Stimulated activated naive CD8-positive, alpha-beta T cell treated with anti-CD3 and anti-CD28 coated beads, Interleukin-15, Interleukin-2, amounts not matched to agents 100 ng/mL and 50 ng/mL, for 24 hours (primary cell): ENCODE measurements around the gene KRTAP10-11.
"Not testable (repeated sequence)": the region's sequence is repeated elsewhere in the genome, so short reads cannot be mapped to it uniquely, and the experiment has no call there.

ENCODE experiments used
- H3K27ac Mint-ChIP-seq: one replicate; pipeline ENCODE4 v1.8.0; 2021; ENCODE audit warnings: mild to moderate bottlenecking, mixed read lengths
- H3K27me3 Mint-ChIP-seq: one replicate; pipeline ENCODE4 v1.8.0; 2021; ENCODE audit warnings: mixed read lengths
- H3K36me3 Mint-ChIP-seq: one replicate; pipeline ENCODE4 v1.8.0; 2021; ENCODE audit warnings: low read depth, mixed read lengths
- H3K4me1 Mint-ChIP-seq: one replicate; pipeline ENCODE4 v1.8.0; 2021; ENCODE audit warnings: low read depth, mixed read lengths
- H3K4me3 Mint-ChIP-seq: one replicate; pipeline ENCODE4 v1.8.0; 2021; ENCODE audit warnings: mild to moderate bottlenecking, mixed read lengths
- H3K9me3 Mint-ChIP-seq: one replicate; pipeline ENCODE4 v1.8.0; 2021; ENCODE audit warnings: mixed read lengths

Gene KRTAP10-11

GRCh38 chr21:44646366-44647221 lies at the start of gene KRTAP10-11:
Gene KRTAP10-11, plus strand, starts transcription at chr21:44646414. Its CDS starts 45 bp downstream, at chr21:44646459.
- not testable (repeated sequence) for H3K27ac Mint-ChIP-seq, H3K4me3 Mint-ChIP-seq
- peaks cover 31% of the 10 kb centered on the region for H3K9me3 Mint-ChIP-seq

GRCh38 chr21:44598061-44598460 lies 48.2 kb upstream of the KRTAP10-11 start:
- no peak overlapping the region for H3K27ac Mint-ChIP-seq
- H3K27me3 Mint-ChIP-seq: peaks cover 5% of the 10 kb centered on the region
- peaks cover 6% of the 10 kb centered on the region for H3K9me3 Mint-ChIP-seq
- H3K4me1 Mint-ChIP-seq: no peaks in the 10 kb centered on the region
- H3K36me3 Mint-ChIP-seq: no peaks in the 10 kb centered on the region
- H3K4me3 Mint-ChIP-seq: no peak overlapping the region

More at GRCh38 chr21:44646366-44647221, at the start of gene KRTAP10-11:
- H3K36me3 Mint-ChIP-seq: peaks cover 10% of the 10 kb centered on the region
- not testable (repeated sequence) for H3K4me1 Mint-ChIP-seq, H3K27me3 Mint-ChIP-seq

DNA sequence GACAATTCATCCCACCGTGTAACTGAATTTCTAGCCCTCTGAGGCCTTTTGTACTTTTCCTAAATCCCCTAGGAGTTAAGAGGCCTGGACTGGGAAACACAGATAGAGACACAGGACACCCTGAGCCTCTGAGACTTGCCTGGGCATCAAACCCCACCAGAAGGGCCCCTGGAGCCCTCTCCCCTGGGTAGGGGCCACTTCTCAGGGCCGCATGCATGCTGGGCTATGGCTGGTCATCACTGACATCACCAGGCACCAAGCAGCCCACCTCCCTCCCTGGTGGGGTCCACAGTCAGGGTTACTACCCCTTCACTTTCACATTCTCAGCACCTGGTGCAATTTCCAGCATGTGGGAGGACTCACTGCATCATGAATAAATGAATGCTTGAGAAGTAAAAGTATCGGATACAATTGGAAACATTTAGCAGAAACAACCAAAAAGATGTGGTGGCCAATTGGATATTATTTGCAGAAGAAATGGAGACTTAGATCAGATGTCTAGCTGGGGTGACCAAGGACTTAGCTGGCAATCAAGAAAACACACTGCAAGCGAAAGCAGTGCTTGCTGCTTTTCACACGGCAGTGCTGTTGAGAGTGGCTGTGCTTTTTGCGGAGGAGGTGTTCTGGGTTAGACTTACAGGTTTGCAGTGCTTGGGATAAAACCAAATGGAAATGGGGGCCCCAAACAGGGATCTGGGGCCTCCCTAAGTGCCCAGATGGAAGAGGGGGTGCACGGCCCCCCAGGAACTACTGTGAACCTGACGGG lies 46.8 kb upstream of the KRTAP10-11 start:
- no peak overlapping the region for H3K4me3 Mint-ChIP-seq
- no peaks in the 10 kb centered on the region for H3K4me1 Mint-ChIP-seq
- H3K27ac Mint-ChIP-seq: no peak overlapping the region
- peaks cover 6% of the 10 kb centered on the region for H3K9me3 Mint-ChIP-seq
- H3K36me3 Mint-ChIP-seq: no peaks in the 10 kb centered on the region
- peaks cover 5% of the 10 kb centered on the region for H3K27me3 Mint-ChIP-seq

DNA sequence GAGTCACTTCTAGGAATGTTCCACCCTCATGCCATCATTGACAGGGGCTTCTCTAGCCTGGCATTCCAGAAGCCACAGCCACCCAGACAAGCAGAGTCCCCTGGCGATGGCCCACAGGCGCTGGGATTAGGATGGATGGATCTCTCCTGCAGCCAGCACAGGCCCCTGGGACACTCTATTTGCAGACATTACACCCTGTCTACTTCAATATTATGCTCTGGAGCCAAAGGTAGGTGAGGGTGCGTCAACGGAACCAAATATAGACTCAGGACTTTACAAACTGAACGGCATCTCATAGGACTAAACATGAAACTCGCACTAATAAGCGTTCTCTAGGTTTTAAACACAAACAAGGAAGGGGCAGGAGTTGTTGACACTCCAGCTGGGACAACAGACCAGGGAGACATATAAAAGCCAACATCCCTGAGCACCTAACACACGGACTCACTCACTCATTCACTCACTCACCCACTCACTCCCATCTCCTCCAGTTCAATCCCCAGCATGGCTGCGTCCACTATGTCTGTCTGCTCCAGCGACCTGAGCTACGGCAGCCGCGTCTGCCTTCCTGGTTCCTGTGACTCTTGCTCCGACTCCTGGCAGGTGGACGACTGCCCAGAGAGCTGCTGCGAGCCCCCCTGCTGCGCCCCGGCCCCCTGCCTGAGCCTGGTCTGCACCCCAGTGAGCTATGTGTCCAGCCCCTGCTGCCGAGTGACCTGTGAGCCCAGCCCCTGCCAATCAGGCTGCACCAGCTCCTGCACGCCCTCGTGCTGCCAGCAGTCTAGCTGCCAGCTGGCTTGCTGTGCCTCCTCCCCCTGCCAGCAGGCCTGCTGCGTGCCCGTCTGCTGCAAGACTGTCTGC lies 45.9 kb upstream of the KRTAP10-11 start, which contains the start of gene KRTAP10-7:
Gene KRTAP10-7, plus strand, starts transcription at position 480 of the 861 bp plus-strand sequence. Its CDS starts 25 bp downstream, at position 505.
- H3K27ac Mint-ChIP-seq, H3K36me3 Mint-ChIP-seq: not testable (repeated sequence)
- H3K27me3 Mint-ChIP-seq: peaks cover 11% of the 10 kb centered on the region

GRCh38 chr21:44601091-44601490 lies 45.1 kb upstream of the KRTAP10-11 start:
- not testable (repeated sequence) for H3K9me3 Mint-ChIP-seq
- peaks cover 11% of the 10 kb centered on the region for H3K27me3 Mint-ChIP-seq

More for the DNA sequence above, 45.9 kb upstream of the KRTAP10-11 start, which contains the start of gene KRTAP10-7:
- H3K9me3 Mint-ChIP-seq, H3K4me1 Mint-ChIP-seq, H3K4me3 Mint-ChIP-seq: not testable (repeated sequence)

DNA sequence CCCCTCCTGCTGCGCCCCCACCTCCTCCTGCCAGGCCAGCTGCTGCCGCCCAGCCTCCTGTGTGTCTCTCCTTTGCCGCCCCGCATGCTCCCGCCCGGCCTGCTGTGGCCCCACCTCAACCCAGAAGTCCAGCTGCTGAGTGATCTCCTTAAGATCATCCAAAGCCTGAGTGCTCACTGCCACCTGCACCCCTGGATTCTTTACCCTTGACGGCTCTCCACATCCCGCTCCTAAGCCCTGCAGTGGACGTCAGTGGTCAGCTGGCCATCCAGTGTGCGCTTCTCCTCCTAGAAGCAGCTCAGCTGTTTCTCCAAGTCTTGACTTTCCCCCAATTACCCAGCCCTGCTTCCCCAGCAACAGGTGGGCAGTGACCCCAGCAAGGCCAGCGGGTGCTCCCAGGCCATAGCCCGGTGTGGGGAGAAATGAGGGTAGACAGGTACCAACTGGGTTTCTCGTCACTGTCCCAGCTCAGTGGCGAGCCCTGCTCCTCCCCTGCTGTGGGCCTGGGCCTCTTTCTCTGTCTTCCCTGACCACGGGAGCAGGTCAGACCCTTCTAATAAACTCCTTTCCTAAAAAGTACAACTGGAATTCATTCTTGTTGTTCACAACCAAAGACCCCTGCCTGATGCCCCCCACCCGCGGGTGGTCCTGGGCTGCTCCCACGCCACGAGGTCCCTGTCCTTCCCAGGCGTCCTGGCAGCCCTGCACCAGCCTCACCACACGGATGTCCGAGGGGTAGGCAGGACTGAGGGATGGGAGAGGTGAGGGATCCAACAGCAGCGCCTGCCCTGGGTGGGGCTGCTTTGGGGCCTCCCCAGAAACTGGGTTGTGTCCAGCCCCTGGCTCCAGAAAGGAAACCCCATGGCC lies 44.4 kb upstream of the KRTAP10-11 start:
- Mint-ChIP-seq H3K9me3 (peaks cover 6% of the 10 kb centered on the region), H3K4me3 (no peak overlapping the region), H3K27ac (no peak overlapping the region), H3K4me1 (no peaks in the 10 kb centered on the region), H3K27me3 (peaks cover 11% of the 10 kb centered on the region), H3K36me3 (no peaks in the 10 kb centered on the region)

More at GRCh38 chr21:44601091-44601490, 45.1 kb upstream of the KRTAP10-11 start:
- not testable (repeated sequence) for H3K4me3 Mint-ChIP-seq, H3K36me3 Mint-ChIP-seq, H3K27ac Mint-ChIP-seq, H3K4me1 Mint-ChIP-seq

DNA sequence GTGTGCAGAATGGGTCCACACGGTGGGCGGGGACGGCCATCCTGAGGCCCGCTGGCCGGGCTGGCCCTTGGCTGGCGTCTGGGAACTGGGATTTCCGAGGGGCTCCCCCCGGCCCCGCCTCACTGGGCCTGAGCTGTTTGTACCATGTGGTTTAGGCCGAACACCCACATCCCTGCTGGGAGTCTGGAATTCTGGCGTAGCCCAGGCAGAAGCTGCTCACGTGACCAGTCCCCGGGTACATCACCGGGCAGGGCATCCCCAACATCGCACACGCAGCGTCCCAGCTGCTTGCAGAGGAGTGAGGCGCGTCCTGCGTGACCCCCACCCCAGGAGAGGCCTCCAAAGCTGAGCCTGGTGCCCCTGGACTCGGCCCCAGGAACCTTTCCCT lies 43.8 kb upstream of the KRTAP10-11 start:
- H3K9me3 Mint-ChIP-seq: peaks cover 7% of the 10 kb centered on the region
- no peak overlapping the region for H3K4me3 Mint-ChIP-seq
- H3K36me3 Mint-ChIP-seq: no peaks in the 10 kb centered on the region
- H3K27ac Mint-ChIP-seq: no peak overlapping the region
- peaks cover 11% of the 10 kb centered on the region for H3K27me3 Mint-ChIP-seq
- no peaks in the 10 kb centered on the region for H3K4me1 Mint-ChIP-seq

DNA sequence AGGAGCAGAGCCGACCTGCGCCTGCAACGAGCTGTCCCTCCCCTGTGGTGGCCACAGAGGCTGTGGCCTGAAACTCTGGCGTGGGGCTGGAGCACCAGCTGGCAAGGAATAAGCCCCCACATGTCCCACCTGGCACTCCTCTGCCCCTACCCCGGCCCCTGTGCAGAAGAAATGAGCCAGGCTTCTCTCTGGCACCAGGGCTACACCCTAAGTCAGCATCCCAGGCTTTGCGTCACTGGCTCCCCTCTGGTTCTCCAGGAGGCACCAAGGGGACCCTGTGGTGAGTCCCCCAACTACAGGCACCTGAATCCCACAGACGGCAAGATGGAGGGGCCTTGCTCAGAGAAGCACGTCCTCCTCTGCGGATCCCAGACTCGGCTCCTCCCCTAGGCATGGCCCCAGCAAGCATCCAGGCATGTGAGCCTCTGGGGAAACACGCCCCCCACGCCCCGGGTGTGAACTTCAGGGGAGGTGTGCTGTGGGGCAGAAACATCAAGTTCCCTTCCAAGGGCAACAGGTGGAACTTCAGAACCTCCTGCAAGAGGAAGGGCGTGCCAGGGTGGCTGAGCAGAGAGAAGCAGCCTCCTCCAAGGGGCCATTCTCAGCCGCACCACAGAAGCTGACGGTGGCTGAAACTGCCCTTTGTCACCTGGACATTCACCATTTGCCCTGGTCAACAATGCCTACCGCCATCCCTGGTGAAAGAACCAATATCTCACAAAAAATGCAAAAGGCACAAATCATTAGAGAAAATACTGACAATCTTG lies 42.9 kb upstream of the KRTAP10-11 start:
- peaks cover 11% of the 10 kb centered on the region for H3K27me3 Mint-ChIP-seq
- H3K4me1 Mint-ChIP-seq: no peaks in the 10 kb centered on the region
- H3K9me3 Mint-ChIP-seq: peaks cover 11% of the 10 kb centered on the region
- no peak overlapping the region for H3K27ac Mint-ChIP-seq
- H3K36me3 Mint-ChIP-seq: no peaks in the 10 kb centered on the region
- H3K4me3 Mint-ChIP-seq: no peak overlapping the region

- Mint-ChIP-seq H3K4me1 (no peaks in the 10 kb centered on the region), H3K36me3 (no peaks in the 10 kb centered on the region), H3K27me3 (peaks cover 6% of the 10 kb centered on the region), H3K27ac (no peak overlapping the region), H3K4me3 (no peak overlapping the region), H3K9me3 (peaks cover 8% of the 10 kb centered on the region)
Observed at GRCh38 chr21:44603911-44604310, 42.3 kb upstream of the KRTAP10-11 start.

- H3K4me3 Mint-ChIP-seq: no peak overlapping the region
- H3K9me3 Mint-ChIP-seq: peaks cover 27% of the 10 kb centered on the region
- peaks cover 6% of the 10 kb centered on the region for H3K27me3 Mint-ChIP-seq
- no peaks in the 10 kb centered on the region for H3K4me1 Mint-ChIP-seq
- no peak overlapping the region for H3K27ac Mint-ChIP-seq
- peaks cover 6% of the 10 kb centered on the region for H3K36me3 Mint-ChIP-seq
Observed at GRCh38 chr21:44606495-44606894, 39.7 kb upstream of the KRTAP10-11 start.

- no peak overlapping the region for H3K4me3 Mint-ChIP-seq
- peaks cover 6% of the 10 kb centered on the region for H3K27me3 Mint-ChIP-seq
- H3K9me3 Mint-ChIP-seq: peaks cover 29% of the 10 kb centered on the region
- H3K4me1 Mint-ChIP-seq: no peaks in the 10 kb centered on the region
- no peak overlapping the region for H3K27ac Mint-ChIP-seq
- peaks cover 6% of the 10 kb centered on the region for H3K36me3 Mint-ChIP-seq
Observed at GRCh38 chr21:44609193-44609592, 37.0 kb upstream of the KRTAP10-11 start.

DNA sequence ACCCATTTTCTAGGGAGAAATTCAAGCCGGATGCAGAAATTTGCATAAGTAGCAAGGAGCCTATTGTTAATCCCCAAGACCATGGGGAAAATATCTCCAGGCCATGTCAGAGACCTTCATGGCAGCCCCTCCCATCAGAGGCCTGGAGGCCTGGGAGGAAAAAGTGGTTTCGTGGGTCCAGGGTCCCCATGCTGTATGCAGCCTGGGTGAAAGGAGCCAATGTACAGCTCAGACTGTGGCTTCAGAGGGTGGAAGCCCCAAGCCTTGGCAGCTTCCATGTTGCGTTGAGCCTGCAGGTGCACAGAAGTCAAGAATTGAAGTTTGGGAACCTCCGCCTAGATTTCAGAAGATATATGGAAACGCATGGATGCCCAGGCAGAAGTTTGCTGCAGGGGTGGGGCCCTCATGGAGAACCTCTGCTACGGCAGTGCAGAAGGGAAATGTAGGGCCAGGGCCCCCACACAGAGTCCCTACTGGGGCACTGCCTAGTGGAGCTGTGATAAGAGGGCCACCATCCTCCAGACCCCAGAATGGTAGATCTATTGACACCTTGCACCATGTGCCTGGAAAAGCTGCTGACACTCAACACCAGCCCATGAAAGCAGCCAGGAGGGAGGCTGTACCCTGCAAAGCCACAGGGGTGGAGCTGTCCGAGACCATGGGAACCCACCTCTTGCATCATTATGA lies 35.9 kb upstream of the KRTAP10-11 start:
- H3K9me3 Mint-ChIP-seq: peaks cover 29% of the 10 kb centered on the region
- H3K27me3 Mint-ChIP-seq, H3K27ac Mint-ChIP-seq, H3K4me1 Mint-ChIP-seq, H3K36me3 Mint-ChIP-seq, H3K4me3 Mint-ChIP-seq: not testable (repeated sequence)

DNA sequence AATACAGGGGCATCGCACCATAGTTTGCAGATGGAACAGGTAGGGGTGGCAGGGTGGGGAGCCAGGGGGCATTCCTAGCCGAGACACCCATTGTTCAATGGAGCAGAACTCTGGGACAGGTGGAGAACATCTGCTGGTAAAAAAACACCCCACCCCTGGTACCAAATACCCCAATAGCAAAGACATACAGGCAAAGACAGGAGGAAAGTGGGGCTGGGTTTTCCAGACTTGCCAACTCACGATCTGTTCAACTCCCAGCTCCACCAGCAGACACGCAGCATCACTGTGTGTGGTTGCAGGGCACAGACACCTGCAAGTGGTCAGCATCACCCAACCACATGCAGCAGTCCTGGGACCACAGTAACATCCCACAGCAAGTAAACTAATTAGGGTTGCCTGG lies 34.7 kb upstream of the KRTAP10-11 start:
- H3K4me1 Mint-ChIP-seq: peaks cover 7% of the 10 kb centered on the region
- no peak overlapping the region for H3K4me3 Mint-ChIP-seq
- H3K27ac Mint-ChIP-seq: no peak overlapping the region
- peaks cover 29% of the 10 kb centered on the region for H3K9me3 Mint-ChIP-seq
- no peaks in the 10 kb centered on the region for H3K27me3 Mint-ChIP-seq
- peaks cover 6% of the 10 kb centered on the region for H3K36me3 Mint-ChIP-seq
